EH (cell line): ENCODE results near the gene ARCN1.
"Not testable (repeated sequence)": the region's sequence is repeated elsewhere in the genome, so short reads cannot be mapped to it uniquely, and the experiment has no call there.

Experiments
- DNase-seq: peaks from one replicate; pipeline ENCODE4 v3.0.0-alpha.2; 2015; ENCODE audit warnings: low read depth

The ARCN1 gene

GRCh38 chr11:118544010-118544646 is 28.1 kb upstream of the ARCN1 start:
- DNase-seq, result no peak

GRCh38 chr11:118544647-118545010 is 27.6 kb upstream of the ARCN1 start:
- DNase-seq, result no peak

GRCh38 chr11:118545533-118545932 is 26.7 kb upstream of the ARCN1 start:
- DNase-seq, result no peak

- no peak for DNase-seq
Observed at GRCh38 chr11:118547132-118547531, 25.1 kb upstream of the ARCN1 start.

GRCh38 chr11:118552341-118552740 is 19.9 kb upstream of the ARCN1 start:
- DNase-seq, result no peak

GRCh38 chr11:118560806-118561205 is 11.4 kb upstream of the ARCN1 start:
- DNase-seq, result no peak

- DNase-seq, result peak; percentile 8
Observed at GRCh38 chr11:118565051-118565450, 7.2 kb upstream of the ARCN1 start.

- no peak for DNase-seq
Observed at GRCh38 chr11:118569670-118570069, 2.5 kb upstream of the ARCN1 start.

- DNase-seq, result no peak
Observed at GRCh38 chr11:118570787-118571186, 1.4 kb upstream of the ARCN1 start.

- DNase-seq, result peak; percentile 22
Observed at GRCh38 chr11:118571701-118572060, 528 bp upstream of the ARCN1 start.

GRCh38 chr11:118572981-118573550 is 857 bp downstream of the ARCN1 start:
- DNase-seq, result peak; percentile 72

- DNase-seq, result peak; percentile 17
Observed at GRCh38 chr11:118574636-118575035, 2.4 kb downstream of the ARCN1 start.

- not testable (repeated sequence) for DNase-seq
Observed at GRCh38 chr11:118577995-118578394, 5.8 kb downstream of the ARCN1 start.

- no peak for DNase-seq
Observed at GRCh38 chr11:118581057-118581456, 8.8 kb downstream of the ARCN1 start.

GRCh38 chr11:118587952-118588351 is 15.7 kb downstream of the ARCN1 start:
- DNase-seq, result no peak

GRCh38 chr11:118592616-118593367 is 20.6 kb downstream of the ARCN1 start:
- peak; percentile 70 for DNase-seq

- DNase-seq, result peak; percentile 62
Observed at GRCh38 chr11:118594984-118595383, 22.8 kb downstream of the ARCN1 start.

GRCh38 chr11:118596224-118597146 is 24.3 kb downstream of the ARCN1 start:
- no peak for DNase-seq

GRCh38 chr11:118597556-118597955 is 25.3 kb downstream of the ARCN1 start:
- no peak for DNase-seq

- DNase-seq, result no peak
Observed at GRCh38 chr11:118602331-118602730, 30.1 kb downstream of the ARCN1 start.

GRCh38 chr11:118603709-118604108 is 31.5 kb downstream of the ARCN1 start:
- DNase-seq, result not testable (repeated sequence)

- DNase-seq, result no peak
Observed at GRCh38 chr11:118604566-118604965, 32.4 kb downstream of the ARCN1 start.
